K562 (cell line): ENCODE results near the gene EPHA1. TPM values are rescaled to one million over a fixed set of nuclear protein-coding genes. Genes with fewer than 3 reads are reported as not detected.

ENCODE experiments used
- ELF4 ChIP-seq: fragments of 450-650 bp; formaldehyde crosslinking; IDR thresholded peaks from 2 replicates; pipeline ENCODE4 v1.4.0; 2022; ENCODE audit warnings: missing genetic modification characterization
- FOXA1 ChIP-seq: fragments of 450-650 bp; IDR thresholded peaks from 2 replicates; pipeline ENCODE4 v1.6.1; 2016; ENCODE audit warnings: mild to moderate bottlenecking, borderline replicate concordance
- HIVEP1 ChIP-seq: fragments of 250-450 bp; sonication (Bioruptor Pico); IDR thresholded peaks from 2 replicates; pipeline ENCODE4 v1.4.0; 2020; ENCODE audit warnings: mild to moderate bottlenecking
- IFI16 ChIP-seq: fragments of 250-450 bp; sonication (Bioruptor Pico); IDR thresholded peaks from 2 replicates; pipeline ENCODE4 v2.1.2; 2022; ENCODE audit warnings: mild to moderate bottlenecking, inconsistent platforms
- LEF1 ChIP-seq: fragments of 450-650 bp; IDR thresholded peaks from 2 replicates; pipeline ENCODE4 v1.6.1; 2016; ENCODE audit warnings: mild to moderate bottlenecking
- MCM2 ChIP-seq: fragments of 450-650 bp; IDR thresholded peaks from 2 replicates; pipeline ENCODE4 v1.6.1; 2017; ENCODE audit warnings: low read depth, mild to moderate bottlenecking
- NEUROD1 ChIP-seq: fragments of 150-350 bp; IDR thresholded peaks from 2 replicates; pipeline ENCODE4 v1.6.1; 2014; ENCODE audit warnings: borderline replicate concordance, low read length, low read depth; ENCODE audit not compliant: partially characterized antibody
- NFE2L1 ChIP-seq: fragments of 450-650 bp; IDR thresholded peaks from 2 replicates; pipeline ENCODE4 v1.6.1; 2016; ENCODE audit warnings: missing genetic modification characterization, low read depth, mild to moderate bottlenecking, missing compliant biosample characterization, moderate library complexity, borderline replicate concordance
- PCBP1 ChIP-seq: fragments of 200-400 bp; formaldehyde crosslinking; IDR thresholded peaks from 2 replicates; pipeline ENCODE4 v1.6.1; 2018; ENCODE audit warnings: mild to moderate bottlenecking, low read depth, low read length; ENCODE audit not compliant: poor library complexity, severe bottlenecking
- PML ChIP-seq: IDR thresholded peaks from 2 replicates; pipeline ENCODE4 v1.6.1; 2012; ENCODE audit warnings: low read length, inconsistent platforms
- SMARCB1 ChIP-seq: IDR thresholded peaks from 2 replicates; pipeline ENCODE4 v1.6.1; 2011; ENCODE audit warnings: improper control_type of control experiment, low read depth; ENCODE audit not compliant: insufficient read length
- ZC3H4 ChIP-seq: sonication (generic); formaldehyde crosslinking; IDR thresholded peaks from 2 replicates; pipeline ENCODE4 v1.9.0; 2021; ENCODE audit warnings: missing genetic modification reagents, borderline replicate concordance
- ZNF140 ChIP-seq: fragments of 250-450 bp; sonication (Bioruptor Pico); IDR thresholded peaks from 2 replicates; pipeline ENCODE4 v1.8.0; 2021; ENCODE audit warnings: moderate library complexity, mild to moderate bottlenecking, inconsistent platforms
- ZNF347 ChIP-seq: fragments of 450-650 bp; formaldehyde crosslinking; IDR thresholded peaks from 2 replicates; pipeline ENCODE4 v1.4.0; 2020; ENCODE audit warnings: low read depth, mild to moderate bottlenecking, moderate library complexity
- polyA plus RNA-seq, 8 experiments: library from polyadenylated mRNA; depleted of rRNA in 4 of 8; stranded (reverse) in 5 of 8; unstranded in 3 of 8; fragments of >200 nt; fragmentation: Nextera tagmentation in 2 of 8; fragmentation: Illumina TruSeq in 1 of 8; extraction: Ambion mirVana in 2 of 8; extraction: Trizol in 1 of 8; gene quantifications; 2 replicates each; pipeline versions ENCODE4 v1.2.1 to v1.2.3, GENCODE V29; 2011 to 2014; ENCODE audit warnings: inconsistent platforms in 1 of 8, missing spikeins in 1 of 8
- total RNA-seq, 7 experiments: library from RNA; depleted of rRNA in 6 of 7; stranded (reverse); fragments of >200 nt in 6 of 7; fragmentation: Illumina TruSeq in 2 of 7; extraction: Trizol in 2 of 7; gene quantifications; 2 replicates each; pipeline versions ENCODE4 v1.2.1 to v1.2.3, GENCODE V29; 2011 to 2021; ENCODE audit warnings: low replicate concordance in 1 of 7
- TF ChIP-seq, protein P1 (sequence below): sonication (generic); formaldehyde crosslinking; IDR thresholded peaks from 2 replicates; pipeline ENCODE4 v1.8.1; 2022; ENCODE audit warnings: missing genetic modification reagents
- TF ChIP-seq, protein P2 (sequence below): fragments of 250-450 bp; sonication (Bioruptor Pico); IDR thresholded peaks from 2 replicates; pipeline ENCODE4 v1.8.0; 2021; ENCODE audit warnings: moderate library complexity, mild to moderate bottlenecking, inconsistent platforms
- TF ChIP-seq, protein P3 (sequence below): sonication (generic); formaldehyde crosslinking; IDR thresholded peaks from 2 replicates; pipeline ENCODE4 v1.8.0; 2022; ENCODE audit warnings: missing genetic modification reagents, mild to moderate bottlenecking, borderline replicate concordance
- TF ChIP-seq, protein P4 (sequence below): fragments of 450-650 bp; conservative IDR thresholded peaks from 2 replicates; pipeline ENCODE4 v1.6.1; 2016; ENCODE audit warnings: missing genetic modification characterization, low read depth, mild to moderate bottlenecking, missing compliant biosample characterization, moderate library complexity

EPHA1 gene
- total and polyA plus RNA-seq, 9 of the 15 experiments (the other 6 are each of a cell fraction or from before 2014, with no cell fraction given): 0.22 to 0.57 (median 0.32) TPM; not detected in 6

DNA sequence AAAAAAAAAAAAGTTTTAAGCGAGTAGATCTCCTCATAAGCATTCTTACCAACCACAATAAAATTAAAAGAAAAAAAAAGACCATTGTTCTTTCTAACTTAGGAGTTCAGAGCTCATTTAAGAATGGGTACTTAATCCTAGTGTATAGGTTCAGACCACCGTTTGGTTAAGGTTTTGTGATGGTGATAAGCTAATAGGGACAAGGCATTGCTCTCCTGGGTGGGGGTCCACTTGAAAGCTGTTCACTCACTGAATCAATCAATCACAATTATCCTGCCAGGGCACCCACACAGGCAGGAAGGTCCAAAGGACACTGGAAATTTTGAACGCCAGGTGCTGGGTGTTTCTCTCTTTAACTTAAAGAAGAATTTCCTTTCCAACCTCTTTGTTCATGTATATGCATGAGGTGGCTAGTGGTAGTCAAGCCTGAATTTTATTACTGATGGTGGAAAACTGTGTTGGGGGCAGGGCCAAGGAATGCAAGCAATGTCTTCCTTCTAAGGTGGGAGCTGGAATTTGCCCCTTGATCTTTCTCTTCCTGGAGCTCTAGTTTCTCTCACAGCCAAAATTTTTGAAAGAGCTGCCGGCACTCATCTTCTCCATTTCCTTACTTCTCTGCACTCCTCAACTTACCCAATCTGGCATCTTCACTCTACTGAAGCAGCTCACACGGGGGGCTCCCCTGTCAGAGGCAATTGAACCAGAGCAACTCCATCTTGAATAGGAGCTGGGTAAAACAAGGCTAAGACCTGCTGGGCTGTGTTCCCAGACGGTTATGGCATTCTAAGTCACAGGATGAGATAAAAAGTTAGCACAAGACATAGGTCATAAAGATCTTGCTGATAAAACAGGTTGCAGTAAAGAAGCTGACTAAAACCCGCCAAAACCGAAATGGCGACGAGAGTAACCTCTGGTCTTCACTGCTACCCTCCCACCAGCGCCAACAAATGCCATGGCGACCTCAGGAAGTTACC, 38.7 kb downstream of the EPHA1 start (continued):
- no peak for TF ChIP-seq FOXA1
- TF ChIP-seq, protein P1, sequence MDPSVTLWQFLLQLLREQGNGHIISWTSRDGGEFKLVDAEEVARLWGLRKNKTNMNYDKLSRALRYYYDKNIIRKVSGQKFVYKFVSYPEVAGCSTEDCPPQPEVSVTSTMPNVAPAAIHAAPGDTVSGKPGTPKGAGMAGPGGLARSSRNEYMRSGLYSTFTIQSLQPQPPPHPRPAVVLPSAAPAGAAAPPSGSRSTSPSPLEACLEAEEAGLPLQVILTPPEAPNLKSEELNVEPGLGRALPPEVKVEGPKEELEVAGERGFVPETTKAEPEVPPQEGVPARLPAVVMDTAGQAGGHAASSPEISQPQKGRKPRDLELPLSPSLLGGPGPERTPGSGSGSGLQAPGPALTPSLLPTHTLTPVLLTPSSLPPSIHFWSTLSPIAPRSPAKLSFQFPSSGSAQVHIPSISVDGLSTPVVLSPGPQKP: no peak
- peak; percentile 99 for TF ChIP-seq HIVEP1 (CRISPR knock-in tag)
- TF ChIP-seq, protein P2, sequence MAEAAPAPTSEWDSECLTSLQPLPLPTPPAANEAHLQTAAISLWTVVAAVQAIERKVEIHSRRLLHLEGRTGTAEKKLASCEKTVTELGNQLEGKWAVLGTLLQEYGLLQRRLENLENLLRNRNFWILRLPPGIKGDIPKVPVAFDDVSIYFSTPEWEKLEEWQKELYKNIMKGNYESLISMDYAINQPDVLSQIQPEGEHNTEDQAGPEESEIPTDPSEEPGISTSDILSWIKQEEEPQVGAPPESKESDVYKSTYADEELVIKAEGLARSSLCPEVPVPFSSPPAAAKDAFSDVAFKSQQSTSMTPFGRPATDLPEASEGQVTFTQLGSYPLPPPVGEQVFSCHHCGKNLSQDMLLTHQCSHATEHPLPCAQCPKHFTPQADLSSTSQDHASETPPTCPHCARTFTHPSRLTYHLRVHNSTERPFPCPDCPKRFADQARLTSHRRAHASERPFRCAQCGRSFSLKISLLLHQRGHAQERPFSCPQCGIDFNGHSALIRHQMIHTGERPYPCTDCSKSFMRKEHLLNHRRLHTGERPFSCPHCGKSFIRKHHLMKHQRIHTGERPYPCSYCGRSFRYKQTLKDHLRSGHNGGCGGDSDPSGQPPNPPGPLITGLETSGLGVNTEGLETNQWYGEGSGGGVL: no peak
- TF ChIP-seq ZNF347 (CRISPR knock-in tag): no peak
- no peak for TF ChIP-seq ZNF140 (CRISPR knock-in tag)
- no peak for TF ChIP-seq SMARCB1
- no peak for TF ChIP-seq PCBP1
- TF ChIP-seq, protein P3, sequence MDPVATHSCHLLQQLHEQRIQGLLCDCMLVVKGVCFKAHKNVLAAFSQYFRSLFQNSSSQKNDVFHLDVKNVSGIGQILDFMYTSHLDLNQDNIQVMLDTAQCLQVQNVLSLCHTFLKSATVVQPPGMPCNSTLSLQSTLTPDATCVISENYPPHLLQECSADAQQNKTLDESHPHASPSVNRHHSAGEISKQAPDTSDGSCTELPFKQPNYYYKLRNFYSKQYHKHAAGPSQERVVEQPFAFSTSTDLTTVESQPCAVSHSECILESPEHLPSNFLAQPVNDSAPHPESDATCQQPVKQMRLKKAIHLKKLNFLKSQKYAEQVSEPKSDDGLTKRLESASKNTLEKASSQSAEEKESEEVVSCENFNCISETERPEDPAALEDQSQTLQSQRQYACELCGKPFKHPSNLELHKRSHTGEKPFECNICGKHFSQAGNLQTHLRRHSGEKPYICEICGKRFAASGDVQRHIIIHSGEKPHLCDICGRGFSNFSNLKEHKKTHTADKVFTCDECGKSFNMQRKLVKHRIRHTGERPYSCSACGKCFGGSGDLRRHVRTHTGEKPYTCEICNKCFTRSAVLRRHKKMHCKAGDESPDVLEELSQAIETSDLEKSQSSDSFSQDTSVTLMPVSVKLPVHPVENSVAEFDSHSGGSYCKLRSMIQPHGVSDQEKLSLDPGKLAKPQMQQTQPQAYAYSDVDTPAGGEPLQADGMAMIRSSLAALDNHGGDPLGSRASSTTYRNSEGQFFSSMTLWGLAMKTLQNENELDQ (CRISPR knock-in tag): no peak
- TF ChIP-seq LEF1: no peak
- TF ChIP-seq, protein P4, sequence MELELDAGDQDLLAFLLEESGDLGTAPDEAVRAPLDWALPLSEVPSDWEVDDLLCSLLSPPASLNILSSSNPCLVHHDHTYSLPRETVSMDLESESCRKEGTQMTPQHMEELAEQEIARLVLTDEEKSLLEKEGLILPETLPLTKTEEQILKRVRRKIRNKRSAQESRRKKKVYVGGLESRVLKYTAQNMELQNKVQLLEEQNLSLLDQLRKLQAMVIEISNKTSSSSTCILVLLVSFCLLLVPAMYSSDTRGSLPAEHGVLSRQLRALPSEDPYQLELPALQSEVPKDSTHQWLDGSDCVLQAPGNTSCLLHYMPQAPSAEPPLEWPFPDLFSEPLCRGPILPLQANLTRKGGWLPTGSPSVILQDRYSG (tag): peak; percentile 99
- peak; percentile 97 for TF ChIP-seq ELF4 (CRISPR knock-in tag)
- no peak for TF ChIP-seq MCM2
- TF ChIP-seq IFI16: no peak
- no peak for TF ChIP-seq NEUROD1
- TF ChIP-seq ZC3H4 (CRISPR knock-in tag): no peak
- peak; percentile 77 for TF ChIP-seq NFE2L1
- no peak for TF ChIP-seq PML
